SK-N-SH treated with all-trans-retinoic acid at 6 μM for 48 hours (cell line): ENCODE data around the gene TMEM178B.

Experiments used
- ATAC-seq: fragments of 200-7000 bp; cut with Tn5 transposase; 3 replicates; pipeline ENCODE4 v1.9.1; 2020; ENCODE audit warnings: mild to moderate bottlenecking, moderate library complexity
- ARNTL ChIP-seq: fragments of 450-650 bp; formaldehyde crosslinking; IDR thresholded peaks from 2 replicates; pipeline ENCODE4 v1.5.0; 2020; ENCODE audit warnings: low read depth, mild to moderate bottlenecking, moderate library complexity, borderline replicate concordance
- BACH2 ChIP-seq: fragments of 250-450 bp; sonication (Bioruptor Pico); IDR thresholded peaks from 2 replicates; pipeline ENCODE4 v1.9.0; 2021; ENCODE audit warnings: mild to moderate bottlenecking, borderline replicate concordance
- CSDC2 ChIP-seq: fragments of 250-450 bp; sonication (Bioruptor Pico); IDR thresholded peaks from 2 replicates; pipeline ENCODE4 v1.5.0; 2020; ENCODE audit warnings: mild to moderate bottlenecking, moderate library complexity
- ESRRG ChIP-seq: fragments of 250-450 bp; sonication (Bioruptor Pico); IDR thresholded peaks from 2 replicates; pipeline ENCODE4 v1.6.1; 2021; ENCODE audit warnings: mild to moderate bottlenecking
- GLIS3 ChIP-seq: fragments of 250-450 bp; sonication (Bioruptor Pico); IDR thresholded peaks from 2 replicates; pipeline ENCODE4 v1.5.0; 2020; ENCODE audit warnings: mild to moderate bottlenecking, moderate library complexity
- ISL1 ChIP-seq: fragments of 250-450 bp; sonication (Bioruptor Pico); IDR thresholded peaks from 2 replicates; pipeline ENCODE4 v2.1.2; 2022; ENCODE audit warnings: mild to moderate bottlenecking, moderate library complexity
- OSR1 ChIP-seq: fragments of 250-450 bp; sonication (Bioruptor Pico); IDR thresholded peaks from 2 replicates; pipeline ENCODE4 v1.8.0; 2022; ENCODE audit warnings: moderate library complexity, mild to moderate bottlenecking, inconsistent platforms
- PPARA ChIP-seq: fragments of 250-450 bp; sonication (Bioruptor Pico); IDR thresholded peaks from 2 replicates; pipeline ENCODE4 v1.5.0; 2020; ENCODE audit warnings: mild to moderate bottlenecking, borderline replicate concordance
- SNAI2 ChIP-seq: fragments of 250-450 bp; sonication (Bioruptor Pico); IDR thresholded peaks from 2 replicates; pipeline ENCODE4 v1.5.0; 2020; ENCODE audit warnings: mild to moderate bottlenecking, moderate library complexity
- TCF4 ChIP-seq: fragments of 250-450 bp; sonication (Bioruptor Pico); IDR thresholded peaks from 2 replicates; pipeline ENCODE4 v1.8.0; 2021; ENCODE audit warnings: mild to moderate bottlenecking, moderate library complexity, borderline replicate concordance
- TOX ChIP-seq: fragments of 250-450 bp; sonication (Bioruptor Pico); IDR thresholded peaks from 2 replicates; pipeline ENCODE4 v1.8.0; 2021; ENCODE audit warnings: mild to moderate bottlenecking, moderate library complexity, borderline replicate concordance
- ZC3H10 ChIP-seq: fragments of 250-450 bp; sonication (Bioruptor Pico); IDR thresholded peaks from 2 replicates; pipeline ENCODE4 v1.5.1; 2021; ENCODE audit warnings: mild to moderate bottlenecking, moderate library complexity
- ZFP3 ChIP-seq: fragments of 250-450 bp; sonication (Bioruptor Pico); IDR thresholded peaks from 2 replicates; pipeline ENCODE4 v1.5.0; 2020; ENCODE audit warnings: mild to moderate bottlenecking, moderate library complexity
- ZFP30 ChIP-seq: fragments of 450-650 bp; formaldehyde crosslinking; IDR thresholded peaks from 2 replicates; pipeline ENCODE4 v1.5.0; 2022; ENCODE audit warnings: mild to moderate bottlenecking, moderate library complexity
- ZNF565 ChIP-seq: fragments of 450-650 bp; formaldehyde crosslinking; conservative IDR thresholded peaks from 2 replicates; pipeline ENCODE4 v1.5.0; 2020; ENCODE audit warnings: low read depth, mild to moderate bottlenecking, moderate library complexity
- ZNF70 ChIP-seq: fragments of 450-650 bp; formaldehyde crosslinking; IDR thresholded peaks from 2 replicates; pipeline ENCODE4 v1.5.0; 2020; ENCODE audit warnings: mild to moderate bottlenecking, moderate library complexity
- ZNF8 ChIP-seq: fragments of 450-650 bp; formaldehyde crosslinking; IDR thresholded peaks from 2 replicates; pipeline ENCODE4 v1.5.0; 2020; ENCODE audit warnings: mild to moderate bottlenecking, moderate library complexity
- TF ChIP-seq, protein P1 (sequence below): fragments of 250-450 bp; sonication (Bioruptor Pico); IDR thresholded peaks from 2 replicates; pipeline ENCODE4 v1.8.0; 2021; ENCODE audit warnings: low read depth, mild to moderate bottlenecking, moderate library complexity, borderline replicate concordance
- TF ChIP-seq, protein P2 (sequence below): fragments of 250-450 bp; sonication (Bioruptor Pico); IDR thresholded peaks from 2 replicates; pipeline ENCODE4 v1.8.0; 2020; ENCODE audit warnings: mild to moderate bottlenecking, moderate library complexity, borderline replicate concordance
- TF ChIP-seq, protein P3 (sequence below): fragments of 250-450 bp; sonication (Bioruptor Pico); IDR thresholded peaks from 2 replicates; pipeline ENCODE4 v1.5.1; 2020; ENCODE audit warnings: low read depth, mild to moderate bottlenecking, moderate library complexity
- TF ChIP-seq, protein P4 (sequence below): fragments of 250-450 bp; sonication (Bioruptor Pico); IDR thresholded peaks from 2 replicates; pipeline ENCODE4 v1.5.1; 2021; ENCODE audit warnings: mild to moderate bottlenecking, moderate library complexity
- TF ChIP-seq, protein P5 (sequence below): fragments of 250-450 bp; sonication (Bioruptor Pico); IDR thresholded peaks from 2 replicates; pipeline ENCODE4 v1.5.0; 2020; ENCODE audit warnings: mild to moderate bottlenecking, moderate library complexity

TMEM178B gene

DNA sequence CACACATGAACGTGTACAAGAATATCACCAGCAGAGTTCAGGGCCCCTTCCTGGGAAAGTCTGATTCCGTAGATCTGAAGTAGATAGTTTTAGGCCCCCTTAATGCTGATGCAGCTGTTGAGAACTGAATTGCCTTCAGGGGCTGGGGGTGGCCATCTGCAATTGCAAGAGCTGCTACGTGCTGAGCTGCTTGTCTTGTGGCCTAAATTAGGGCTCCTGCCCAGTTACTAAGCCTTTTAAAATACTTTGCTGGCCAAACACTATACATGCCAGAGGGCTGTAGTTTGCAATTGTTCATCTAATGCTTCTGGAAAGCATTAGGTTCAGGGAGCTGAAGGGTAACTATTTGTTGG lies 71.7 kb downstream of the TMEM178B start:
- TF ChIP-seq ZFP30 = no peak
- no peak for TF ChIP-seq ESRRG (CRISPR knock-in tag)
- TF ChIP-seq CSDC2 (CRISPR knock-in tag) = no peak
- TF ChIP-seq, protein P1, sequence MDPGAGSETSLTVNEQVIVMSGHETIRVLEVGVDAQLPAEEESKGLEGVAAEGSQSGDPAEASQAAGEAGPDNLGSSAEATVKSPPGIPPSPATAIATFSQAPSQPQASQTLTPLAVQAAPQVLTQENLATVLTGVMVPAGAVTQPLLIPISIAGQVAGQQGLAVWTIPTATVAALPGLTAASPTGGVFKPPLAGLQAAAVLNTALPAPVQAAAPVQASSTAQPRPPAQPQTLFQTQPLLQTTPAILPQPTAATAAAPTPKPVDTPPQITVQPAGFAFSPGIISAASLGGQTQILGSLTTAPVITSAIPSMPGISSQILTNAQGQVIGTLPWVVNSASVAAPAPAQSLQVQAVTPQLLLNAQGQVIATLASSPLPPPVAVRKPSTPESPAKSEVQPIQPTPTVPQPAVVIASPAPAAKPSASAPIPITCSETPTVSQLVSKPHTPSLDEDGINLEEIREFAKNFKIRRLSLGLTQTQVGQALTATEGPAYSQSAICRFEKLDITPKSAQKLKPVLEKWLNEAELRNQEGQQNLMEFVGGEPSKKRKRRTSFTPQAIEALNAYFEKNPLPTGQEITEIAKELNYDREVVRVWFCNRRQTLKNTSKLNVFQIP (CRISPR knock-in tag) = no peak
- TF ChIP-seq BACH2 (CRISPR knock-in tag) = no peak
- TF ChIP-seq PPARA = no peak
- TF ChIP-seq, protein P2, sequence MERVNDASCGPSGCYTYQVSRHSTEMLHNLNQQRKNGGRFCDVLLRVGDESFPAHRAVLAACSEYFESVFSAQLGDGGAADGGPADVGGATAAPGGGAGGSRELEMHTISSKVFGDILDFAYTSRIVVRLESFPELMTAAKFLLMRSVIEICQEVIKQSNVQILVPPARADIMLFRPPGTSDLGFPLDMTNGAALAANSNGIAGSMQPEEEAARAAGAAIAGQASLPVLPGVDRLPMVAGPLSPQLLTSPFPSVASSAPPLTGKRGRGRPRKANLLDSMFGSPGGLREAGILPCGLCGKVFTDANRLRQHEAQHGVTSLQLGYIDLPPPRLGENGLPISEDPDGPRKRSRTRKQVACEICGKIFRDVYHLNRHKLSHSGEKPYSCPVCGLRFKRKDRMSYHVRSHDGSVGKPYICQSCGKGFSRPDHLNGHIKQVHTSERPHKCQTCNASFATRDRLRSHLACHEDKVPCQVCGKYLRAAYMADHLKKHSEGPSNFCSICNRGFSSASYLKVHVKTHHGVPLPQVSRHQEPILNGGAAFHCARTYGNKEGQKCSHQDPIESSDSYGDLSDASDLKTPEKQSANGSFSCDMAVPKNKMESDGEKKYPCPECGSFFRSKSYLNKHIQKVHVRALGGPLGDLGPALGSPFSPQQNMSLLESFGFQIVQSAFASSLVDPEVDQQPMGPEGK (CRISPR knock-in tag) = no peak
- TF ChIP-seq ARNTL (CRISPR knock-in tag) = no peak
- TF ChIP-seq ZFP3 (CRISPR knock-in tag) = no peak
- TF ChIP-seq ZC3H10 = no peak
- TF ChIP-seq TCF4 (CRISPR knock-in tag) = no peak
- ATAC-seq = no peak

DNA sequence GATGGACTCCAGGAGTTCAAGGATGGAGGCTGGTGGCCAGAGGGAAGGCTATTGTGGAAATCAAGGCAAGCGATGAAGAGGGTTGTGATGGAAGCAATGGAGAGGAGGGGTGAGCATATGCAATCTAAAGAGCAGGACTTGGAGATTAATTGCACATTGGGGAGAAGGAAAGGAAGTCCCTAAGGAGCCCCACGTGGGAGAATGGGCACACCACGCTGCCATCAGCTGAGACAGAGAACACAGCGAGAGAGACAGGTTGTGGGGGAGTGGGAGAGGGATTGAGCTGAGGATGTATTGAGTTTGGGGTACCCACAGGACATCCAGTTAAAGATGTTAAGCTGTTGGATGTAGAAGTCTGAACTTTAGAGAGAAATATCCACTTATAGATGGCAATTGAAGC lies 73.6 kb downstream of the TMEM178B start:
- no peak for ATAC-seq
- TF ChIP-seq, protein P2 (CRISPR knock-in tag) = no peak
- no peak for TF ChIP-seq PPARA
- TF ChIP-seq ZNF70 = no peak
- TF ChIP-seq SNAI2 (CRISPR knock-in tag) = no peak
- no peak for TF ChIP-seq ZNF8 (CRISPR knock-in tag)
- TF ChIP-seq ZNF565 (CRISPR knock-in tag) = no peak
- TF ChIP-seq, protein P3, sequence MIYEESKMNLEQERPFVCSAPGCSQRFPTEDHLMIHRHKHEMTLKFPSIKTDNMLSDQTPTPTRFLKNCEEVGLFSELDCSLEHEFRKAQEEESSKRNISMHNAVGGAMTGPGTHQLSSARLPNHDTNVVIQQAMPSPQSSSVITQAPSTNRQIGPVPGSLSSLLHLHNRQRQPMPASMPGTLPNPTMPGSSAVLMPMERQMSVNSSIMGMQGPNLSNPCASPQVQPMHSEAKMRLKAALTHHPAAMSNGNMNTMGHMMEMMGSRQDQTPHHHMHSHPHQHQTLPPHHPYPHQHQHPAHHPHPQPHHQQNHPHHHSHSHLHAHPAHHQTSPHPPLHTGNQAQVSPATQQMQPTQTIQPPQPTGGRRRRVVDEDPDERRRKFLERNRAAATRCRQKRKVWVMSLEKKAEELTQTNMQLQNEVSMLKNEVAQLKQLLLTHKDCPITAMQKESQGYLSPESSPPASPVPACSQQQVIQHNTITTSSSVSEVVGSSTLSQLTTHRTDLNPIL = no peak
- no peak for TF ChIP-seq ZC3H10
- TF ChIP-seq, protein P4, sequence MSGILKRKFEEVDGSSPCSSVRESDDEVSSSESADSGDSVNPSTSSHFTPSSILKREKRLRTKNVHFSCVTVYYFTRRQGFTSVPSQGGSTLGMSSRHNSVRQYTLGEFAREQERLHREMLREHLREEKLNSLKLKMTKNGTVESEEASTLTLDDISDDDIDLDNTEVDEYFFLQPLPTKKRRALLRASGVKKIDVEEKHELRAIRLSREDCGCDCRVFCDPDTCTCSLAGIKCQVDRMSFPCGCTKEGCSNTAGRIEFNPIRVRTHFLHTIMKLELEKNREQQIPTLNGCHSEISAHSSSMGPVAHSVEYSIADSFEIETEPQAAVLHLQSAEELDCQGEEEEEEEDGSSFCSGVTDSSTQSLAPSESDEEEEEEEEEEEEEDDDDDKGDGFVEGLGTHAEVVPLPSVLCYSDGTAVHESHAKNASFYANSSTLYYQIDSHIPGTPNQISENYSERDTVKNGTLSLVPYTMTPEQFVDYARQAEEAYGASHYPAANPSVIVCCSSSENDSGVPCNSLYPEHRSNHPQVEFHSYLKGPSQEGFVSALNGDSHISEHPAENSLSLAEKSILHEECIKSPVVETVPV (CRISPR knock-in tag) = no peak
- no peak for TF ChIP-seq TOX (CRISPR knock-in tag)
- TF ChIP-seq, protein P1 (CRISPR knock-in tag) = no peak
- TF ChIP-seq OSR1 (CRISPR knock-in tag) = no peak
- no peak for TF ChIP-seq ZFP3 (CRISPR knock-in tag)
- TF ChIP-seq ZFP30 = no peak
- TF ChIP-seq TCF4 (CRISPR knock-in tag) = no peak
- TF ChIP-seq GLIS3 (CRISPR knock-in tag) = no peak
- TF ChIP-seq ARNTL (CRISPR knock-in tag) = no peak
- no peak for TF ChIP-seq ISL1 (CRISPR knock-in tag)

DNA sequence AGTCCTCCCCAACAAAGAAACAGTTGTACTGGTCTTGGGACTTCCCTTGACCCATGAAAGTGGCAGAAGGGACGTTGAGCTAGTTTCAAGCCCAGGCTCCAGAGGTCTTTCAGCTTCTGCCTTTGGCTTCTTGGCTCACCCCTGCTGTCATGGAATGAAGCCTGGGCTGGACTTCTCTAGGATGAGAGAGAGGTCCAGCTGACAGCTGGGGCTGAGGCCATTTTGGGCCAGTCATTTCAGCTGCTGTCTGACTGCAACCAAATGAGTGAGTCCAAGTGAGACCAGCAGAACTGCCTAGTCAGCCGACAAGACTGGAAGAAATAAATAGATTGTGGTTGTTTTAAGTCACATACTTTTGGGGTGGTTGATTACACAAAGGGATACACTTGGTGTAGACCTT lies 76.6 kb downstream of the TMEM178B start:
- no peak for ATAC-seq
- TF ChIP-seq PPARA (no peak), ISL1 (CRISPR knock-in tag) (no peak), CSDC2 (CRISPR knock-in tag) (no peak), ZFP30 (no peak), ZC3H10 (no peak), ZNF70 (no peak), ARNTL (CRISPR knock-in tag) (no peak), SNAI2 (CRISPR knock-in tag) (no peak), ZNF8 (CRISPR knock-in tag) (no peak), BACH2 (CRISPR knock-in tag) (no peak), GLIS3 (CRISPR knock-in tag) (no peak), TOX (CRISPR knock-in tag) (no peak), TCF4 (CRISPR knock-in tag) (no peak)
- TF ChIP-seq, protein P5, sequence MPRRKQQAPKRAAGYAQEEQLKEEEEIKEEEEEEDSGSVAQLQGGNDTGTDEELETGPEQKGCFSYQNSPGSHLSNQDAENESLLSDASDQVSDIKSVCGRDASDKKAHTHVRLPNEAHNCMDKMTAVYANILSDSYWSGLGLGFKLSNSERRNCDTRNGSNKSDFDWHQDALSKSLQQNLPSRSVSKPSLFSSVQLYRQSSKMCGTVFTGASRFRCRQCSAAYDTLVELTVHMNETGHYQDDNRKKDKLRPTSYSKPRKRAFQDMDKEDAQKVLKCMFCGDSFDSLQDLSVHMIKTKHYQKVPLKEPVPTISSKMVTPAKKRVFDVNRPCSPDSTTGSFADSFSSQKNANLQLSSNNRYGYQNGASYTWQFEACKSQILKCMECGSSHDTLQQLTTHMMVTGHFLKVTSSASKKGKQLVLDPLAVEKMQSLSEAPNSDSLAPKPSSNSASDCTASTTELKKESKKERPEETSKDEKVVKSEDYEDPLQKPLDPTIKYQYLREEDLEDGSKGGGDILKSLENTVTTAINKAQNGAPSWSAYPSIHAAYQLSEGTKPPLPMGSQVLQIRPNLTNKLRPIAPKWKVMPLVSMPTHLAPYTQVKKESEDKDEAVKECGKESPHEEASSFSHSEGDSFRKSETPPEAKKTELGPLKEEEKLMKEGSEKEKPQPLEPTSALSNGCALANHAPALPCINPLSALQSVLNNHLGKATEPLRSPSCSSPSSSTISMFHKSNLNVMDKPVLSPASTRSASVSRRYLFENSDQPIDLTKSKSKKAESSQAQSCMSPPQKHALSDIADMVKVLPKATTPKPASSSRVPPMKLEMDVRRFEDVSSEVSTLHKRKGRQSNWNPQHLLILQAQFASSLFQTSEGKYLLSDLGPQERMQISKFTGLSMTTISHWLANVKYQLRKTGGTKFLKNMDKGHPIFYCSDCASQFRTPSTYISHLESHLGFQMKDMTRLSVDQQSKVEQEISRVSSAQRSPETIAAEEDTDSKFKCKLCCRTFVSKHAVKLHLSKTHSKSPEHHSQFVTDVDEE (CRISPR knock-in tag) = no peak
- TF ChIP-seq, protein P4 (CRISPR knock-in tag) = no peak
